ENCODE results near the gene PLCB2.

PLCB2 gene

GRCh38 chr15:40283615-40284300 lies 24.0 kb downstream of the PLCB2 start:
- DNase-seq, result peak; percentile 42

- peak; percentile 63 for DNase-seq
Measured at GRCh38 chr15:40282869-40283614, 24.7 kb downstream of the PLCB2 start, which contains the start of gene ANKRD63. Gene ANKRD63, minus strand, starts transcription at chr15:40283064. Its CDS starts 478 bp downstream, at chr15:40282586.

GRCh38 chr15:40282147-40282868 lies 25.4 kb downstream of the PLCB2 start:
- peak; percentile 75 for DNase-seq

- no peak for DNase-seq
Measured at GRCh38 chr15:40281801-40282146, 26.0 kb downstream of the PLCB2 start.

GRCh38 chr15:40281057-40281800 lies 26.5 kb downstream of the PLCB2 start:
- DNase-seq, result no peak

- peak; percentile 52 for DNase-seq
Measured at GRCh38 chr15:40280260-40281056, 27.3 kb downstream of the PLCB2 start.

- DNase-seq, result peak; percentile 91
Measured at GRCh38 chr15:40279437-40280141, 28.1 kb downstream of the PLCB2 start.

- no peak for DNase-seq
Measured at GRCh38 chr15:40278026-40278425, 29.7 kb downstream of the PLCB2 start.

GRCh38 chr15:40277471-40277870 lies 30.3 kb downstream of the PLCB2 start:
- DNase-seq, result no peak

- no peak for DNase-seq
Measured at GRCh38 chr15:40276927-40277326, 30.8 kb downstream of the PLCB2 start.

- DNase-seq, result no peak
Measured at GRCh38 chr15:40275954-40276353, 31.8 kb downstream of the PLCB2 start.

- DNase-seq, result no peak
Measured at GRCh38 chr15:40275523-40275922, 32.2 kb downstream of the PLCB2 start.

GRCh38 chr15:40274350-40275274 lies 33.1 kb downstream of the PLCB2 start:
- DNase-seq, result peak; percentile 92

GRCh38 chr15:40273428-40273827 lies 34.3 kb downstream of the PLCB2 start:
- no peak for DNase-seq

GRCh38 chr15:40272485-40273056 lies 35.2 kb downstream of the PLCB2 start:
- DNase-seq, result no peak

GRCh38 chr15:40271685-40272484 lies 35.9 kb downstream of the PLCB2 start:
- peak; percentile 56 for DNase-seq

GRCh38 chr15:40270246-40270995 lies 37.3 kb downstream of the PLCB2 start:
- no peak for DNase-seq

GRCh38 chr15:40269604-40270003 lies 38.1 kb downstream of the PLCB2 start:
- no peak for DNase-seq

Measured in eye (tissue), 1 donor.